IMR-90 (cell line): ENCODE results near the gene RAD23B. TPM values are rescaled to one million over a fixed set of nuclear protein-coding genes. Genes with fewer than 3 reads are reported as not detected.

Experiments
- ATAC-seq: fragments of 200-7000 bp; cut with Tn5 transposase; 2 replicates; pipeline ENCODE4 v1.9.1; 2020; ENCODE audit warnings: low read depth, mild to moderate bottlenecking, moderate library complexity
- BruUV-seq: library from RNA; stranded (reverse); fragments of 400-500 nt; replicated peaks from 2 replicates; lab custom pipeline; 2021; lab: Mats Ljungman, UMichigan
- CTCF ChIA-PET: fragments of 300-600 bp; formaldehyde crosslinking; extraction: SDS; loops from one replicate; lab custom pipeline; 2021; ENCODE audit warnings: antibody characterized with exemption; lab: Yijun Ruan, JAX
- POLR2A ChIA-PET: fragments of 300-600 bp; sonication (Branson Sonifier 250); formaldehyde crosslinking; loops from one replicate; lab custom pipeline; 2022; ENCODE audit warnings: antibody characterized with exemption; ENCODE audit not compliant: unreplicated experiment; lab: Charles Lee
- DNase-seq: peaks from one replicate; pipeline ENCODE4 v3.0.0; 2013
- H2AFZ ChIP-seq: replicated peaks from 2 replicates; pipeline ENCODE3; 2013; ENCODE audit warnings: low read length, mild to moderate bottlenecking; ENCODE audit not compliant: poor library complexity
- H2AK5ac ChIP-seq: 2 replicates; pipeline ENCODE4 v1.6.1; 2013; ENCODE audit warnings: low read depth, low read length, inconsistent platforms
- H2AK9ac ChIP-seq: replicated peaks from 2 replicates; pipeline ENCODE3; 2013; ENCODE audit warnings: mild to moderate bottlenecking, low read depth, low read length, moderate library complexity; ENCODE audit not compliant: poor library complexity
- H2BK120ac ChIP-seq: 2 replicates; pipeline ENCODE4 v1.6.1; 2013; ENCODE audit warnings: low read depth, low read length, inconsistent platforms
- H2BK15ac ChIP-seq: 3 replicates; pipeline ENCODE4 v1.6.1; 2013; ENCODE audit warnings: low read depth, low read length, inconsistent platforms
- H2BK20ac ChIP-seq: 2 replicates; pipeline ENCODE4 v1.6.1; 2013; ENCODE audit warnings: low read depth, mild to moderate bottlenecking, inconsistent platforms, low read length, moderate library complexity
- H2BK5ac ChIP-seq: 2 replicates; pipeline ENCODE4 v1.6.1; 2013; ENCODE audit warnings: mild to moderate bottlenecking, low read depth, low read length, inconsistent platforms; ENCODE audit not compliant: poor library complexity, severe bottlenecking
- H3K14ac ChIP-seq: replicated peaks from 2 replicates; pipeline ENCODE4 v1.6.1; 2013; ENCODE audit warnings: low read depth, low read length, inconsistent platforms
- H3K18ac ChIP-seq: 2 replicates; pipeline ENCODE4 v1.6.1; 2013; ENCODE audit warnings: low read depth, low read length, control low read depth
- H3K23ac ChIP-seq: 2 replicates; pipeline ENCODE4 v1.6.1; 2013; ENCODE audit warnings: low read depth, low read length, inconsistent platforms
- H3K27ac ChIP-seq: 2 replicates; pipeline ENCODE4 v1.5.1; 2013; ENCODE audit warnings: mild to moderate bottlenecking, control low read depth, low read length; ENCODE audit not compliant: insufficient read depth
- H3K27me3 ChIP-seq: 2 replicates; pipeline ENCODE4 v1.6.1; 2013; ENCODE audit warnings: low read length; ENCODE audit not compliant: control insufficient read depth, insufficient read depth
- H3K36me3 ChIP-seq: 2 replicates; pipeline ENCODE4 v1.6.1; 2013; ENCODE audit warnings: low read length, mixed read lengths; ENCODE audit not compliant: control insufficient read depth, insufficient read depth
- H3K4ac ChIP-seq: 2 replicates; pipeline ENCODE4 v1.6.1; 2013; ENCODE audit warnings: low read depth, low read length, inconsistent platforms
- H3K4me1 ChIP-seq: 2 replicates; pipeline ENCODE4 v1.6.1; 2013; ENCODE audit warnings: low read length, mixed read lengths; ENCODE audit not compliant: control insufficient read depth, insufficient read depth
- H3K4me2 ChIP-seq: 2 replicates; pipeline ENCODE4 v1.6.1; 2013; ENCODE audit warnings: low read depth, mild to moderate bottlenecking, control low read depth, low read length, moderate library complexity
- H3K4me3 ChIP-seq: 2 replicates; pipeline ENCODE4 v1.5.1; 2013; ENCODE audit warnings: low read depth, mild to moderate bottlenecking, control low read depth, low read length, moderate library complexity; ENCODE audit not compliant: insufficient read depth
- H3K56ac ChIP-seq: 2 replicates; pipeline ENCODE4 v1.6.1; 2013; ENCODE audit warnings: low read length, inconsistent platforms; ENCODE audit not compliant: insufficient read depth; ENCODE audit errors: extremely low read depth
- H3K79me1 ChIP-seq, 2 experiments: 2 replicates each; pipeline ENCODE4 v1.6.1; 2013; ENCODE audit warnings: low read length in 2 of 2, inconsistent platforms in 1 of 2, low read depth in 1 of 2
- H3K9ac ChIP-seq: 2 replicates; pipeline ENCODE4 v1.6.1; 2013; ENCODE audit warnings: low read depth, low read length, control low read depth
- H3K9me1 ChIP-seq: 2 replicates; pipeline ENCODE4 v1.6.1; 2013; ENCODE audit warnings: low read length, inconsistent platforms; ENCODE audit not compliant: insufficient read depth
- H3K9me3 ChIP-seq: 2 replicates; pipeline ENCODE4 v1.6.1; 2013; ENCODE audit warnings: low read length; ENCODE audit not compliant: control insufficient read depth, insufficient read depth
- H4K20me1 ChIP-seq: 2 replicates; pipeline ENCODE4 v1.6.1; 2013; ENCODE audit warnings: low read length, inconsistent platforms; ENCODE audit not compliant: insufficient read depth
- H4K5ac ChIP-seq: 2 replicates; pipeline ENCODE4 v1.6.1; 2013; ENCODE audit warnings: mild to moderate bottlenecking, low read depth, low read length, control low read depth
- H4K8ac ChIP-seq, 2 experiments: 2 replicates each; pipeline ENCODE4 v1.6.1; 2013; ENCODE audit warnings: low read depth in 2 of 2, low read length in 2 of 2, control low read depth in 1 of 2, inconsistent platforms in 1 of 2
- H4K91ac ChIP-seq: 2 replicates; pipeline ENCODE4 v1.6.1; 2013; ENCODE audit warnings: low read depth, low read length, inconsistent platforms; ENCODE audit not compliant: insufficient read depth
- BHLHE40 ChIP-seq: fragments of 150-350 bp; IDR thresholded peaks from 2 replicates; pipeline ENCODE4 v1.6.1; 2016; ENCODE audit warnings: mild to moderate bottlenecking, low read depth, low read length
- CEBPB ChIP-seq: IDR thresholded peaks from 2 replicates; pipeline ENCODE4 v1.6.1; 2012; ENCODE audit warnings: low read depth, low read length, improper control_type of control experiment
- CHD1 ChIP-seq: IDR thresholded peaks from 2 replicates; pipeline ENCODE4 v1.6.1; 2012; ENCODE audit warnings: low read depth, low read length, improper control_type of control experiment
- FOS ChIP-seq: fragments of 150-350 bp; IDR thresholded peaks from 2 replicates; pipeline ENCODE4 v1.6.1; 2016; ENCODE audit warnings: low read depth, low read length
- MAFK ChIP-seq: IDR thresholded peaks from 2 replicates; pipeline ENCODE4 v1.6.1; 2012; ENCODE audit warnings: low read depth, low read length, improper control_type of control experiment
- MAZ ChIP-seq: IDR thresholded peaks from 2 replicates; pipeline ENCODE4 v1.6.1; 2012; ENCODE audit warnings: low read depth, mild to moderate bottlenecking, low read length, improper control_type of control experiment, moderate library complexity, borderline replicate concordance
- NFE2L2 ChIP-seq: fragments of 150-350 bp; IDR thresholded peaks from 2 replicates; pipeline ENCODE4 v1.6.1; 2016; ENCODE audit warnings: low read depth, mild to moderate bottlenecking, low read length
- POLR2A ChIP-seq: IDR thresholded peaks from 2 replicates; pipeline ENCODE4 v1.6.1; 2012; ENCODE audit warnings: mild to moderate bottlenecking, low read depth, low read length
- RAD21 ChIP-seq: IDR thresholded peaks from 2 replicates; pipeline ENCODE4 v1.6.1; 2012; ENCODE audit warnings: low read length, improper control_type of control experiment
- RCOR1 ChIP-seq: IDR thresholded peaks from 2 replicates; pipeline ENCODE4 v1.6.1; 2012; ENCODE audit warnings: mild to moderate bottlenecking, low read length, improper control_type of control experiment; ENCODE audit not compliant: insufficient replicate concordance
- RFX5 ChIP-seq: IDR thresholded peaks from 2 replicates; pipeline ENCODE4 v1.8.0; 2012; ENCODE audit warnings: low read depth, mild to moderate bottlenecking, low read length, moderate library complexity
- SMC3 ChIP-seq: fragments of 150-350 bp; IDR thresholded peaks from 2 replicates; pipeline ENCODE4 v1.6.1; 2016; ENCODE audit warnings: low read depth, mild to moderate bottlenecking, antibody characterized with exemption, low read length, moderate library complexity
- WGBS, 2 experiments: methylation state at CpG; one replicate each; pipeline versions ENCODE4 v1.1.5 to v1.1.7; 2013; ENCODE audit warnings: missing lambda C conversion rate in 2 of 2; ENCODE audit not compliant: insufficient read length in 1 of 2; ENCODE audit errors: extremely low coverage in 2 of 2; 5-methylcytosine and 5-hydroxymethylcytosine counted together
- dilution Hi-C: fragments of 300-500 bp; cut with HindIII; formaldehyde crosslinking; loops from one replicate; pipeline ENCODE4 v1.14.3; 2018; ENCODE audit warnings: low sequenced_read_pairs; ENCODE audit not compliant: unreplicated experiment
- in situ Hi-C: fragments of 300-500 bp; cut with MboI; formaldehyde crosslinking; loops from 3 replicates; pipeline ENCODE4 v1.14.3; 2019; ENCODE audit warnings: low sequenced_read_pairs, inconsistent platforms, mixed read lengths
- intact Hi-C: fragments of 100-400 bp; cut with micrococcal nuclease; formaldehyde crosslinking; loops from 2 replicates; pipeline ENCODE4 v1.10.0; 2022
- polyA plus RNA-seq, 3 experiments: library from polyadenylated mRNA; depleted of rRNA; stranded (reverse); fragments of >200 nt; gene quantifications; 2 replicates each; pipeline ENCODE4 v1.2.3, GENCODE V29; 2012; ENCODE audit warnings: low replicate concordance in 1 of 3
- total RNA-seq: library from RNA; depleted of rRNA; stranded (reverse); fragments of >200 nt; gene quantifications from 2 replicates; pipeline ENCODE4 v1.2.3, GENCODE V29; 2012
- TF ChIP-seq, protein P1 (sequence below): fragments of 150-350 bp; IDR thresholded peaks from 2 replicates; pipeline ENCODE4 v1.6.1; 2016; ENCODE audit warnings: low read depth, mild to moderate bottlenecking, low read length, moderate library complexity, borderline replicate concordance
- TF ChIP-seq, protein P2 (sequence below): conservative IDR thresholded peaks from 2 replicates; pipeline ENCODE4 v1.5.1; 2012; ENCODE audit warnings: mild to moderate bottlenecking, low read depth, low read length, improper control_type of control experiment

RAD23B gene
- total and polyA plus RNA-seq, 2 of the 4 experiments (the other 2 are of a cell fraction), result 126 to 148 TPM

DNA sequence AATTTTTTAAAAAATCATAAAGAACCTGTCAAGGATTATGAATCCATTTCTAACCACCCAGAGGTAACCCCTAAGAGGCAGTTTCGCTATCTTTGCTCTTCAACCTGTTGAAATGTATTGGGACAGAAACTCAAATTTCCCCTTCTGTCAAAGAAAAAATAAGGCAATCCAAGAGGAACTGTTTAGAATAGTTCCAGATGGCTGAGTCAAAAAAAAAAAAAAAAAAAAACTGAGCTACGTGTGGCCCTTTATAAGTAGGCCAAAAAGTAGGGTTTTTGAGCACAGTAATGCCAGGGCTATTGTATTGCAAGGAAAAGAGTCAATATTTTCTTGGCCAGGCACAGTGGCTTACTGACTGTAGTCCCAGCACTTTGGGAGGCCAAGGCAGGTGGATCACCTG is 94.9 kb downstream of the RAD23B start:
- H3K4ac ChIP-seq, result no peak overlapping the region
- ChIA-PET POLR2A (no interaction called here), CTCF (interaction anchor here (0.7 kb wide), 1 partner anchor 135 kb away, joined by 4 read pairs; no protein-coding TSS in a partner anchor)
- H2AK9ac ChIP-seq, result no peak overlapping the region
- H3K4me1 ChIP-seq, result no peaks in the 10 kb centered on the region
- H2AFZ ChIP-seq, result no peak overlapping the region
- no peak overlapping the region for H4K5ac ChIP-seq
- no peak for TF ChIP-seq RAD21
- TF ChIP-seq RCOR1, result no peak
- no peak for TF ChIP-seq FOS
- TF ChIP-seq POLR2A, result no peak
- no peak for TF ChIP-seq MAZ
- TF ChIP-seq, protein P1, sequence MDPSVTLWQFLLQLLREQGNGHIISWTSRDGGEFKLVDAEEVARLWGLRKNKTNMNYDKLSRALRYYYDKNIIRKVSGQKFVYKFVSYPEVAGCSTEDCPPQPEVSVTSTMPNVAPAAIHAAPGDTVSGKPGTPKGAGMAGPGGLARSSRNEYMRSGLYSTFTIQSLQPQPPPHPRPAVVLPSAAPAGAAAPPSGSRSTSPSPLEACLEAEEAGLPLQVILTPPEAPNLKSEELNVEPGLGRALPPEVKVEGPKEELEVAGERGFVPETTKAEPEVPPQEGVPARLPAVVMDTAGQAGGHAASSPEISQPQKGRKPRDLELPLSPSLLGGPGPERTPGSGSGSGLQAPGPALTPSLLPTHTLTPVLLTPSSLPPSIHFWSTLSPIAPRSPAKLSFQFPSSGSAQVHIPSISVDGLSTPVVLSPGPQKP, result no peak
- TF ChIP-seq, protein P2, sequence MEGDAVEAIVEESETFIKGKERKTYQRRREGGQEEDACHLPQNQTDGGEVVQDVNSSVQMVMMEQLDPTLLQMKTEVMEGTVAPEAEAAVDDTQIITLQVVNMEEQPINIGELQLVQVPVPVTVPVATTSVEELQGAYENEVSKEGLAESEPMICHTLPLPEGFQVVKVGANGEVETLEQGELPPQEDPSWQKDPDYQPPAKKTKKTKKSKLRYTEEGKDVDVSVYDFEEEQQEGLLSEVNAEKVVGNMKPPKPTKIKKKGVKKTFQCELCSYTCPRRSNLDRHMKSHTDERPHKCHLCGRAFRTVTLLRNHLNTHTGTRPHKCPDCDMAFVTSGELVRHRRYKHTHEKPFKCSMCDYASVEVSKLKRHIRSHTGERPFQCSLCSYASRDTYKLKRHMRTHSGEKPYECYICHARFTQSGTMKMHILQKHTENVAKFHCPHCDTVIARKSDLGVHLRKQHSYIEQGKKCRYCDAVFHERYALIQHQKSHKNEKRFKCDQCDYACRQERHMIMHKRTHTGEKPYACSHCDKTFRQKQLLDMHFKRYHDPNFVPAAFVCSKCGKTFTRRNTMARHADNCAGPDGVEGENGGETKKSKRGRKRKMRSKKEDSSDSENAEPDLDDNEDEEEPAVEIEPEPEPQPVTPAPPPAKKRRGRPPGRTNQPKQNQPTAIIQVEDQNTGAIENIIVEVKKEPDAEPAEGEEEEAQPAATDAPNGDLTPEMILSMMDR, result no peak
- no peak for TF ChIP-seq BHLHE40
- TF ChIP-seq CHD1, result no peak
- no peak for TF ChIP-seq SMC3
- no peak for TF ChIP-seq NFE2L2
- TF ChIP-seq CEBPB, result no peak
- TF ChIP-seq RFX5, result no peak
- no peak for TF ChIP-seq MAFK
- no peak overlapping the region for H3K14ac ChIP-seq
- no peak overlapping the region for H2BK20ac ChIP-seq
- H2BK15ac ChIP-seq, result no peak overlapping the region
- no peak overlapping the region for H3K27ac ChIP-seq
- BruUV-seq, result no TSS peak
- no peak overlapping the region for H3K18ac ChIP-seq
- no peaks in the 10 kb centered on the region for H3K9me3 ChIP-seq
- H2BK5ac ChIP-seq, result no peak overlapping the region
- no peaks in the 10 kb centered on the region for H3K36me3 ChIP-seq
- H4K8ac ChIP-seq, result no peak overlapping the region
- H3K79me1 ChIP-seq, result no peaks in the 10 kb centered on the region
- no peaks in the 10 kb centered on the region for H3K9me1 ChIP-seq
- intact Hi-C loops (no loop called here), dilution Hi-C loops (no loop called here), in situ Hi-C loops (no loop called here)
- peaks cover 5% of the 10 kb centered on the region; the same call in 1 of the 2 replicates for H3K27me3 ChIP-seq
- no peaks in the 10 kb centered on the region for H4K20me1 ChIP-seq
- H2AK5ac ChIP-seq, result no peak overlapping the region
- H3K23ac ChIP-seq, result no peak overlapping the region
- ATAC-seq, result no peak
- WGBS, 2 experiments, result no CpG with 5 or more reads among the region's 2 CpGs
- H3K4me2 ChIP-seq, result no peak overlapping the region
- no peak overlapping the region for H3K9ac ChIP-seq
- H3K56ac ChIP-seq, result no peak overlapping the region; the same call in 1 of the 2 replicates
- DNase-seq, result no peak
- no peak overlapping the region for H4K91ac ChIP-seq
- no peak overlapping the region for H3K4me3 ChIP-seq
- no peak overlapping the region for H2BK120ac ChIP-seq
